COLO668 (cell line): ENCODE measurements around the gene PRM3.

Experiments used
- DNase-seq: peaks from one replicate; lab custom pipeline; 2025; ENCODE audit not compliant: unreplicated experiment; lab: John Stamatoyannopoulos, UW

The PRM3 gene

GRCh38 chr16:11248133-11248532 is 25.3 kb downstream of the PRM3 start:
- no peak for DNase-seq

GRCh38 chr16:11245988-11246387 is 27.4 kb downstream of the PRM3 start:
- DNase-seq: no peak

- DNase-seq: no peak
Observed at GRCh38 chr16:11245222-11245737, 28.1 kb downstream of the PRM3 start.

- DNase-seq: no peak
Observed at GRCh38 chr16:11242658-11243057, 30.8 kb downstream of the PRM3 start.

GRCh38 chr16:11241480-11242204 is 31.8 kb downstream of the PRM3 start:
- no peak for DNase-seq

GRCh38 chr16:11240636-11241473 is 32.6 kb downstream of the PRM3 start:
- peak; percentile 25 for DNase-seq

GRCh38 chr16:11239644-11240632 is 33.5 kb downstream of the PRM3 start:
- DNase-seq: no peak

- no peak for DNase-seq
Observed at GRCh38 chr16:11238272-11239202, 34.9 kb downstream of the PRM3 start.

GRCh38 chr16:11236461-11237254 is 36.8 kb downstream of the PRM3 start:
- no peak for DNase-seq

- peak; percentile 87 for DNase-seq
Observed at GRCh38 chr16:11235703-11235991, 37.8 kb downstream of the PRM3 start.

GRCh38 chr16:11234884-11235702 is 38.3 kb downstream of the PRM3 start:
- no peak for DNase-seq

GRCh38 chr16:11233727-11234376 is 39.6 kb downstream of the PRM3 start:
- no peak for DNase-seq

GRCh38 chr16:11232852-11233726 is 40.3 kb downstream of the PRM3 start:
- DNase-seq: no peak

- no peak for DNase-seq
Observed at GRCh38 chr16:11232302-11232851, 41.1 kb downstream of the PRM3 start.

- no peak for DNase-seq
Observed at GRCh38 chr16:11231367-11231970, 42.0 kb downstream of the PRM3 start.

- DNase-seq: no peak
Observed at GRCh38 chr16:11229906-11230305, 43.5 kb downstream of the PRM3 start.
